GM12878 (cell line): ENCODE results near the gene LYSMD1. TPM values are rescaled to one million over a fixed set of nuclear protein-coding genes. Genes with fewer than 3 reads are reported as not detected.
A peak's percentile ranks its signal among the peaks of the same experiment; 100 is the strongest.

ENCODE experiments used
- ATAC-seq: fragments of 200-7000 bp; cut with Tn5 transposase; 3 replicates; pipeline ENCODE4 v1.9.1; 2020; ENCODE audit warnings: mild to moderate bottlenecking, moderate library complexity
- BruUV-seq: library from RNA; stranded (reverse); fragments of 400-500 nt; replicated peaks from 2 replicates; lab custom pipeline; 2021; lab: Mats Ljungman, UMichigan
- CTCF ChIA-PET: fragments of 300-600 bp; sonication (Branson Sonifier 250); formaldehyde crosslinking; extraction: SDS; loops from one replicate; lab custom pipeline; 2021; ENCODE audit warnings: inconsistent platforms; lab: Yijun Ruan, JAX
- POLR2A ChIA-PET: fragments of 350-600 bp; formaldehyde crosslinking; extraction: SDS; loops from one replicate; lab custom pipeline; 2021; ENCODE audit warnings: inconsistent platforms; lab: Charles Lee
- RAD21 ChIA-PET: fragments of 300-600 bp; sonication (Branson Sonifier 250); formaldehyde crosslinking; loops from one replicate; lab custom pipeline; 2023; ENCODE audit warnings: antibody characterized with exemption; ENCODE audit not compliant: unreplicated experiment; lab: Charles Lee
- SMC1A ChIA-PET: fragments of 300-600 bp; sonication (Branson Sonifier 250); formaldehyde crosslinking; loops from one replicate; lab custom pipeline; 2023; ENCODE audit not compliant: unreplicated experiment, uncharacterized antibody; lab: Charles Lee
- DNase-seq: peaks from one replicate; pipeline ENCODE4 v3.0.0-alpha.2; 2011; ENCODE audit warnings: low read depth, low spot score
- FAIRE-seq: peaks from 3 replicates; lab custom pipeline; 2011; peaks lifted over from hg19 to GRCh38; lab: Jason Lieb, UNC
- H2AFZ ChIP-seq: 2 replicates; pipeline ENCODE4 v1.6.0; 2011; ENCODE audit warnings: low read depth, low read length, control low read depth; ENCODE audit not compliant: control insufficient read depth
- H3K27ac ChIP-seq: 2 replicates; pipeline ENCODE4 v1.5.1; 2011; ENCODE audit warnings: control low read depth; ENCODE audit not compliant: control insufficient read depth, insufficient read depth
- H3K27me3 ChIP-seq, 2 experiments: replicated peaks in 1 of 2; 2 replicates each; pipeline versions ENCODE4 v1.6.0 to v1.6.1; 2011; ENCODE audit warnings: low read length in 1 of 2; ENCODE audit not compliant: control insufficient read depth in 2 of 2, insufficient read depth in 2 of 2
- H3K36me3 ChIP-seq, 2 experiments: 2 replicates each; pipeline ENCODE4 v1.5.1; 2011; ENCODE audit warnings: low read length in 1 of 2; ENCODE audit not compliant: control insufficient read depth in 2 of 2, insufficient read depth in 2 of 2
- H3K4me1 ChIP-seq: 2 replicates; pipeline ENCODE4 v1.6.1; 2011; ENCODE audit warnings: mild to moderate bottlenecking, low read length, moderate library complexity, mixed read lengths; ENCODE audit not compliant: control insufficient read depth, insufficient read depth
- H3K4me2 ChIP-seq: 2 replicates; pipeline ENCODE4 v1.6.0; 2011; ENCODE audit warnings: control low read depth; ENCODE audit not compliant: control insufficient read depth, insufficient read depth
- H3K4me3 ChIP-seq: fragments of 200-600 bp; sonication (generic); 2 replicates; pipeline ENCODE4 v1.5.1; 2016
- H3K79me2 ChIP-seq: 2 replicates; pipeline ENCODE4 v1.6.0; 2011; ENCODE audit warnings: low read length; ENCODE audit not compliant: control insufficient read depth, insufficient read depth
- H3K9ac ChIP-seq: 2 replicates; pipeline ENCODE4 v1.8.0; 2011; ENCODE audit warnings: low read length, control low read depth, mixed read lengths; ENCODE audit not compliant: control insufficient read depth, insufficient read depth
- H3K9me3 ChIP-seq: replicated peaks from 3 replicates; pipeline ENCODE4 v1.5.1; 2011; ENCODE audit warnings: mild to moderate bottlenecking, low read length; ENCODE audit not compliant: control insufficient read depth, insufficient read depth
- H4K20me1 ChIP-seq: 2 replicates; pipeline ENCODE4 v1.6.0; 2011; ENCODE audit not compliant: control insufficient read depth, insufficient read depth
- RFX5 ChIP-seq: IDR thresholded peaks from 2 replicates; pipeline ENCODE4 v1.6.1; 2011; ENCODE audit warnings: low read depth, low read length, improper control_type of control experiment
- SPI1 ChIP-seq: IDR thresholded peaks from 2 replicates; pipeline ENCODE4 v1.6.1; 2011; ENCODE audit warnings: low read depth, mild to moderate bottlenecking, low read length, moderate library complexity, borderline replicate concordance; ENCODE audit not compliant: insufficient read depth
- SUPT20H ChIP-seq: IDR thresholded peaks from 2 replicates; pipeline ENCODE4 v1.6.1; 2011; ENCODE audit warnings: low read depth, mild to moderate bottlenecking, low read length, moderate library complexity, borderline replicate concordance; ENCODE audit not compliant: control insufficient read depth
- WGBS: methylation state at CpG from one replicate; pipeline ENCODE4 v1.1.6; 2016; ENCODE audit warnings: low lambda C conversion rate; ENCODE audit not compliant: insufficient replicate concordance, insufficient coverage; ENCODE audit errors: missing lambda C conversion rate; 5-methylcytosine and 5-hydroxymethylcytosine counted together
- in situ Hi-C: fragments of 300-500 bp; cut with MboI; formaldehyde crosslinking; loops from 9 replicates; pipeline ENCODE4 v1.14.3; 2018; ENCODE audit warnings: mixed read lengths
- intact Hi-C: fragments of 100-400 bp; cut with micrococcal nuclease; formaldehyde crosslinking; loops from one replicate; pipeline ENCODE4 v1.14.2; 2022; ENCODE audit not compliant: unreplicated experiment
- polyA plus RNA-seq, 11 experiments: library from polyadenylated mRNA; depleted of rRNA in 4 of 11; unstranded in 6 of 11; stranded (reverse) in 5 of 11; fragments of >200 nt; fragmentation: Nextera tagmentation in 4 of 11; fragmentation: Illumina TruSeq in 1 of 11; extraction: Ambion mirVana in 4 of 11; extraction: Trizol in 1 of 11; gene quantifications; 1 replicate in 1 of 11; 2 replicates in 10 of 11; pipeline versions ENCODE4 v1.2.1 to v1.2.3, GENCODE V29; 2011 to 2016; ENCODE audit warnings: inconsistent platforms in 2 of 11, missing spikeins in 2 of 11, low read depth in 1 of 11
- total RNA-seq, 4 experiments: library from RNA; depleted of rRNA in 3 of 4; stranded (reverse); fragments of >200 nt in 3 of 4; fragmentation: Illumina TruSeq in 1 of 4; extraction: Trizol in 1 of 4; gene quantifications; 2 replicates each; pipeline versions ENCODE4 v1.2.1 to v1.2.3, GENCODE V29; 2013 to 2021
- TF ChIP-seq, protein P1 (sequence below), 3 experiments: IDR thresholded peaks in 2 of 3; conservative IDR thresholded peaks in 1 of 3; 2 replicates each; pipeline ENCODE4 v1.5.1; 2011; ENCODE audit warnings: low read depth in 3 of 3, low read length in 3 of 3, mild to moderate bottlenecking in 3 of 3, control low read depth in 2 of 3, moderate library complexity in 2 of 3, inconsistent platforms in 1 of 3, mixed read lengths in 1 of 3; ENCODE audit not compliant: control insufficient read depth in 2 of 3, insufficient read depth in 1 of 3; ENCODE audit errors: extremely low read depth in 1 of 3

LYSMD1 gene
- total and polyA plus RNA-seq, 10 of the 15 experiments (the other 5 are each of a cell fraction or from before 2014, with no cell fraction given) = 0.80 to 10.4 (median 6.5) TPM

DNA sequence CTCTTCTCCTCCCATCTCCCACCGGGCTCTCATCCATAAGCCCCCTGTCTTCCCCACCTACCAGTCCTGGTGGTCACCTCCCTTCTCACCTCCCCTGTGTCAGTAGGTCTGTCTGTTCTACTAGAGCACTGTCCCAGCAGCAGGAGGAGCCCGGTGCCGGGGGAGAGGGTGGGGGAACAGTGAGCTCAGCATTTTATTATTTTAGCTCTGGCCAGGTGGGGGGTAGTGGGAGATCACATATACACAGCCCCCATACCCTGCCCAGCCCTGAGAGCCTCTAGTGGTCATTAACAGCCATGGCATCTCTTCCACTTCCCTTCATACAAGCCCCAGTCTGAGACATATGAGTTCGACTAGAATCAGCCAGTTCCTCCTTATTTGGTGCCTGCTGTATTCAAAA, 10.2 kb upstream of the LYSMD1 start, which contains the start of gene TMOD4:
TMOD4 (minus strand) TSS at position 119 of the 400 bp plus-strand sequence. CDS start 1,106 bp downstream, outside the sequence.
- H3K27me3 ChIP-seq = no peaks in the 10 kb centered on the region
- H3K79me2 ChIP-seq = no peaks in the 10 kb centered on the region
- ChIA-PET CTCF (interaction anchor here (0.9 to 2.7 kb wide), 5 partner anchors 12 to 105 kb away, joined by 3 to 11 read pairs (median 3); partner anchors contain the start of genes GABPB2 and TNFAIP8L2), RAD21 (interaction anchor here (1.0 kb wide), 1 partner anchor 14 kb away, joined by 3 read pairs; the partner anchor contains the start of gene VPS72), POLR2A (interaction anchor here (0.5 kb wide), 1 partner anchor 166 kb away, joined by 3 read pairs; no protein-coding TSS in a partner anchor), SMC1A (interaction anchor here (0.7 to 1.0 kb wide), 2 partner anchors 76 to 580 kb away, joined by 3 to 5 read pairs; no protein-coding TSS in a partner anchor)
- H3K9me3 ChIP-seq = no peaks in the 10 kb centered on the region
- in situ Hi-C loops = no loop called here
- H3K4me3 ChIP-seq = no peak within 1 kb of the TSS
- no peak for TF ChIP-seq SUPT20H
- peak; percentile 53; the same call in 1 of the 2 replicates for TF ChIP-seq SPI1
- TF ChIP-seq, protein P1, sequence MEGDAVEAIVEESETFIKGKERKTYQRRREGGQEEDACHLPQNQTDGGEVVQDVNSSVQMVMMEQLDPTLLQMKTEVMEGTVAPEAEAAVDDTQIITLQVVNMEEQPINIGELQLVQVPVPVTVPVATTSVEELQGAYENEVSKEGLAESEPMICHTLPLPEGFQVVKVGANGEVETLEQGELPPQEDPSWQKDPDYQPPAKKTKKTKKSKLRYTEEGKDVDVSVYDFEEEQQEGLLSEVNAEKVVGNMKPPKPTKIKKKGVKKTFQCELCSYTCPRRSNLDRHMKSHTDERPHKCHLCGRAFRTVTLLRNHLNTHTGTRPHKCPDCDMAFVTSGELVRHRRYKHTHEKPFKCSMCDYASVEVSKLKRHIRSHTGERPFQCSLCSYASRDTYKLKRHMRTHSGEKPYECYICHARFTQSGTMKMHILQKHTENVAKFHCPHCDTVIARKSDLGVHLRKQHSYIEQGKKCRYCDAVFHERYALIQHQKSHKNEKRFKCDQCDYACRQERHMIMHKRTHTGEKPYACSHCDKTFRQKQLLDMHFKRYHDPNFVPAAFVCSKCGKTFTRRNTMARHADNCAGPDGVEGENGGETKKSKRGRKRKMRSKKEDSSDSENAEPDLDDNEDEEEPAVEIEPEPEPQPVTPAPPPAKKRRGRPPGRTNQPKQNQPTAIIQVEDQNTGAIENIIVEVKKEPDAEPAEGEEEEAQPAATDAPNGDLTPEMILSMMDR (IDR thresholded peaks at IDR 0.05 in 2 of 3, conservative IDR thresholded peaks at IDR 0.05 in 1 of 3; ENCODE audit: control insufficient read depth in 2 of 3, extremely low read depth in 1 of 3, insufficient read depth in 1 of 3, low read depth in 3 of 3, low read length in 3 of 3) = peak; percentile 35 to 58 (median 50)
- no peak for TF ChIP-seq RFX5
- DNase-seq = no peak
- no peak within 1 kb of the TSS for H2AFZ ChIP-seq
- no peak within 1 kb of the TSS for H3K4me2 ChIP-seq
- no TSS peak for BruUV-seq
- intact Hi-C loops = no loop called here
- no peak within 1 kb of the TSS for H3K27ac ChIP-seq
- no peaks in the 10 kb centered on the region for H3K4me1 ChIP-seq
- 70% methylated on average over 4 of the region's 4 CpGs for WGBS
- peak; percentile 89 for ATAC-seq
- H4K20me1 ChIP-seq = no peaks in the 10 kb centered on the region; the same call in 1 of the 2 replicates
- no peak for FAIRE-seq
- peaks cover 13 to 15% of the 10 kb centered on the region in 2 experiments; a peak in 3 of 4 replicates for H3K36me3 ChIP-seq
- no peak within 1 kb of the TSS for H3K9ac ChIP-seq
